HG03571 (cell line): ENCODE measurements around the gene TMEM219.

Experiments used
- ATAC-seq: cut with Tn5 transposase; IDR thresholded peaks from one replicate; pipeline ENCODE4 v1.9.1; 2021; ENCODE audit not compliant: unreplicated experiment

TMEM219 gene

GRCh38 chr16:29978564-29979270 lies 16.8 kb downstream of the TMEM219 start:
- no peak for ATAC-seq

- ATAC-seq: no peak
Measured at GRCh38 chr16:29982560-29983419, 20.9 kb downstream of the TMEM219 start.

GRCh38 chr16:29983420-29984136 lies 21.7 kb downstream of the TMEM219 start:
- no peak for ATAC-seq

- ATAC-seq: no peak
Measured at GRCh38 chr16:29984137-29984763, 22.4 kb downstream of the TMEM219 start.

- ATAC-seq: no peak
Measured at GRCh38 chr16:29984764-29985147, 22.9 kb downstream of the TMEM219 start.

- no peak for ATAC-seq
Measured at GRCh38 chr16:29985271-29985811, 23.5 kb downstream of the TMEM219 start.

GRCh38 chr16:29986231-29986630 lies 24.4 kb downstream of the TMEM219 start:
- no peak for ATAC-seq

GRCh38 chr16:29986931-29987330 lies 25.1 kb downstream of the TMEM219 start:
- no peak for ATAC-seq

GRCh38 chr16:29987371-29988085 lies 25.6 kb downstream of the TMEM219 start:
- no peak for ATAC-seq

GRCh38 chr16:29988346-29989075 lies 26.6 kb downstream of the TMEM219 start:
- no peak for ATAC-seq

- ATAC-seq: no peak
Measured at GRCh38 chr16:29989111-29989858, 27.4 kb downstream of the TMEM219 start.

- no peak for ATAC-seq
Measured at GRCh38 chr16:29990034-29990433, 28.2 kb downstream of the TMEM219 start.

- no peak for ATAC-seq
Measured at GRCh38 chr16:29990883-29991570, 29.1 kb downstream of the TMEM219 start.

- no peak for ATAC-seq
Measured at GRCh38 chr16:29991571-29991904, 29.7 kb downstream of the TMEM219 start.

GRCh38 chr16:29992344-29992967 lies 30.6 kb downstream of the TMEM219 start:
- no peak for ATAC-seq

- no peak for ATAC-seq
Measured at GRCh38 chr16:29993191-29993902, 31.5 kb downstream of the TMEM219 start.

- ATAC-seq: no peak
Measured at GRCh38 chr16:29993903-29994599, 32.2 kb downstream of the TMEM219 start.
